EH (cell line): ENCODE results near the gene CFHR5.
"Not testable (repeated sequence)": the region's sequence is repeated elsewhere in the genome, so short reads cannot be mapped to it uniquely, and the experiment has no call there.

ENCODE experiments used
- DNase-seq: peaks from one replicate; pipeline ENCODE4 v3.0.0-alpha.2; 2015; ENCODE audit warnings: low read depth

The CFHR5 gene

GRCh38 chr1:196977278-196977677 lies at the start of gene CFHR5:
Gene CFHR5 (plus strand): TSS chr1:196977556. CDS start chr1:196977665, 109 bp downstream.
- DNase-seq, result no peak

GRCh38 chr1:196932853-196933252 lies 44.5 kb upstream of the CFHR5 start:
- DNase-seq, result not testable (repeated sequence)

DNA sequence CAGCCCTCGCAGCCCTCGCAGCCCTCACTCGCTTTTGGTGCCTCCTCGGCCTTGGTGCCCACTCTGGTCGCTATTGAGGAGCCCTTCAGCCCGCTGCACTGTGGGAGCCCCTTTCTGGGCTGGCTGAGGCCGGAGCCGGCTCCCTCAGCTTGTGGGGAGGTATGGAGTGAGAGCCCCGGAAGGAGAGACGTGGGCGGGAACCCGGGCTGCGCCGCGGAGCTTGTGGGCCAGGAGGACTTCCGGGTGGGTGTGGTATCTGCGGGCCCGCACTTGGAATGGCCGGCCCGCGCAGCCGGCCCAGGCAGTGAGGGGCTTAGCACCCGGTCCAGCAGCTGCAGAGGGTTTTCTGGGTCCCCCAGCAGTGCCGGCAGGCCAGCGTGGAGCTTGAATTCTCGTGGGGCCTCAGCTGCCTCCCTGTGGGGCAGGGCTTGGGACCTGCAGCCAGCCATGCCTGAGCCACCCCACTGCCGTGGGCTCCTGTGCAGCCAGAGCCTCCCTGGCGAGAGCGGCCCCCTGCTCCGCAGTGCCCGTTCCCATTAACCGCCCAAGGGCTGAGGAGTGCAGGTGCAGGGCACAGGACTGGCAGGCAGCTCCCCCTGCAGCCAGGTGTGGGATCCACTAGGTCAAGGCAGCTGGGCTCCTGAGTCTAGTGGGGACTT lies 43.7 kb upstream of the CFHR5 start:
- DNase-seq, result no peak

GRCh38 chr1:196941474-196941873 lies 35.9 kb upstream of the CFHR5 start:
- DNase-seq, result not testable (repeated sequence)

DNA sequence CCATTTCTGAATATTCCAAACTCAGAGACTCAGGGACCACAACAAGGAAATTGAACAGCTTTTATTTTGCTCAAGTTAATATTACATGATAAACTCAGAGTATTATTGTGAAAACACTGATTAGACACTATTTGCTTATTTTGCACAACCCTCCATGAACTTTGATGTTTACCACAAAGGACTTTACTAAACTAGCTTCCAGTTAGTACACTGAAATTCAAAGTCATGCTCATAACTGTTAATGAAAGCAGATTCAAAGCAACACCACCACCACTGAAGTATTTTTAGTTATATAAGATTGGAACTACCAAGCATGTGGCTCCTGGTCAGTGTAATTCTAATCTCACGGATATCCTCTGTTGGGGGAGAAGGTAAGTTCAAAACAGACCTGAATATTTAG lies 33.8 kb upstream of the CFHR5 start, which contains the start of gene CFHR2:
TSS of gene CFHR2 (plus strand) at position 171 of the 400 bp plus-strand sequence. CDS start at position 314, 143 bp downstream.
- DNase-seq, result not testable (repeated sequence)

GRCh38 chr1:196951711-196952394 lies 25.5 kb upstream of the CFHR5 start:
- no peak for DNase-seq

GRCh38 chr1:196954778-196955177 lies 22.6 kb upstream of the CFHR5 start:
- DNase-seq, result no peak

DNA sequence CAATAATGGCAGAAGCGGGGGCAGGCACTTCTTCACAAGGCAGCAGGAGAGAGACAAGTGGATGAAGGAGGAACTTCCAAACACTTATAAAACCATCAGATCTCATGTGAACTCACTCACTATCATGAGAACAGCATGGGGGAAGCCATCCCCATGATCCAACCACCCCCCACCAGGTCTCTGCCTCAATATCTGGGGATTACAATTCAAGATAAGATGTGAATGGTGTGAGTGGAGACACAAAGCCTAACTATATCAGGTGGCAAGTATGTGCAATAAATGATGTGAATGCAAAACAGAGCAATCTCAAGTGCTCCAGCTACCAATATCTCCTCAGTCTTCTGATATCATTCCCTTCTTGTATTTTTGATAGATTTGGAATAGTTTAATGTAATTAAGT lies 21.4 kb upstream of the CFHR5 start:
- DNase-seq, result no peak

DNA sequence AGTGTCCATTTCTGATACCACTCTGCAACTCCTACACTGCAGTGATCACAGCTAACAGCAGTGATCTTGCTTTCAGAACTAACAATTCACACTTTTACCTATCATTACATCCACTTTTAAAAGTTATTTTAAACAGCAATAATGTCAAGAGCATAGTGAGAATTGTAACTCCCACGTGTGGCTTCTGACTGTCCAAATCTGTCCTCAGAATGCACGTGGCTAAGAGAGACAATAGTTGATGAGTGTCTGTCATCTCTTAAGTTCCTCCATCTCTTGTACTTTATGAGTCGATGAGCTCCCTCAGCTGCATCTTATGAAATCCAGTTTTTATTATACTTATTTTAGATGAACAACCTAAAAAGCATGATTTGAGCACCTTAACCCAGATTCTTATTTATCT lies 16.5 kb upstream of the CFHR5 start:
- no peak for DNase-seq

DNA sequence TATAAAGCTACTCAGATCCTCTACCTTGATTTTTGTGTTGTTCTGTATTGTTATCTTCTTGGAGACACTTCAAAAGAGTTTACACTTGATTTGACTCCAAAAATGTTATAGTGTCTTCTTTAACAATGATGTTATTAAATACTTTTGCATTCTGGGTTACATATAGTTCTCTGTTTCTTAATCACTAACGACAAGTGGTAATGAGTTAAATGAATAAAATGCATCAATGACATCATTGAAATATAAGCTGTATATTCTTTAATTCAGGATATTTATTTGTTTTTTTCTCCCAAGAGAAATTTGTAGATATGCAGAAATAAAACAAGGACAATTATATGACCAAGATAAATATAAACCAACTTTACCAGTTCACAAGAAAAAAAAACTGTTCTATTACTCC lies 7.2 kb upstream of the CFHR5 start:
- DNase-seq, result no peak

GRCh38 chr1:196976278-196976677 lies 1.1 kb upstream of the CFHR5 start:
- DNase-seq, result no peak

GRCh38 chr1:196980859-196981258 lies 3.5 kb downstream of the CFHR5 start:
- no peak for DNase-seq

GRCh38 chr1:196982247-196982646 lies 4.9 kb downstream of the CFHR5 start:
- DNase-seq, result not testable (repeated sequence)

DNA sequence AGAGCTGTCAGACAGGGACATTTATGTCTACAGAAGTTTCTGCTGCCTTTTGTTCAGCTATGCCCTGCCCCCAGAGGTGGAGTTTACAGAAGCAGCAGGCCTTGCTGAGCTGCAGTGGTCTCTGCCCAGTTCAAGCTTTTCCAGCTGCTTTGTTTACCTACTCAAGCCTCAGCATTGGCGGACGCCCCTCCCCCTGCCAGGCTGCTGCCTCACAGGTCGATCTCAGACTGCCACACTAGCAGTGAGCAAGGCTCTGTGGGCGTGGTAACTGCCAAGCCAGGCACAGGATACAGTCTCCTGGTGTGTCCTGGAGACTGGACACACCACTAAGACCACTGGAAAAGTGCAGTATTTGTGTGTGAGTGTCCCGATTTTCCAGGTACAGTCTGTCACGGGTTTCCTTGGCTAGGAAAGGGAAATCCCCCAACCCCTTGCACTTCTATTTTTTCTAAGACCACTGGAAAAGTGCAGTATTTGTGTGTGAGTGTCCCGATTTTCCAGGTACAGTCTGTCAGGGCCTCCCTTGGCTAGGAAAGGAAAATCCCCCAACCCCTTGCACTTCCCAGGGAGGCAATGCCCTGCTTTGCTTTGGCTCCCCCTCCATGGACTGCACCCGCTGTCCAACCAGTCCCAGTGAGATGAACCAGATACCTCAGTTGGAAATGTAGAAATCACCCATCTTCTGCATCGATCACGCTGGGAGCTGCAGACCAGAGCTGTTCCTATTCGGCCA lies 14.7 kb downstream of the CFHR5 start:
- DNase-seq, result not testable (repeated sequence)

DNA sequence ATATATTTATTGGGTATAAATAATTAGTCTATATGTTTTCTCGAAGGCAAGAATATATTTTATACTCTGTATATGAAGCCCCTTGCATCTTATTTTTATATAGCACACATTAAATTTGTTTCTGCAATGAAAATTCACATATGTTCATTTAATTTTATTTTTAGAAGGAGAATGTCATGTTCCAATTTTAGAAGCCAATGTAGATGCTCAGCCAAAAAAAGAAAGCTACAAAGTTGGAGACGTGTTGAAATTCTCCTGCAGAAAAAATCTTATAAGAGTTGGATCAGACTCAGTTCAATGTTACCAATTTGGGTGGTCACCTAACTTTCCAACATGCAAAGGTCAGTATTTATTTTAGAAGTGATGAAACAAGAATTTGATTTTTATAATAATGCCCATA lies 16.6 kb downstream of the CFHR5 start:
- DNase-seq, result no peak

DNA sequence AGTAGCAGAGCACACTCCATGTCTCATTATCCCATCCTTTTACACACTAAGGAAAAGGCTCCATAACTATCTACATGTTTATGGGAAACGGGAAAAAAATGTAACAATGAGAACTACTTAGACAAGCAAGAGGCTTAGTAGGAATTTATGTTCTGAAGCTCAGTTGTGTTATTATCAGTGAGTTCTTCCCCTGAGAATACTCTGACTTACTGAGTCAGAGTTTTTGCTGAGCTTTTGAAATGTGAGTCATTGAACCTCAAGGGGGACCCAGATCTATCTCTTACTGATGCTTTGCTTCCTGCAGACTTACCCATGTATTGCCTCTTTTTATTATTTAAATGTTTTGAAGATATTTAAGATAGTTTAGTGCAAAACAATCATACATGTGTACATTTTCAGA lies 20.1 kb downstream of the CFHR5 start:
- DNase-seq, result peak; percentile 48

- DNase-seq, result no peak
These were observed 24.5 kb downstream of the CFHR5 start for GRCh38 chr1:197001828-197002227.

- DNase-seq, result no peak
These were observed 25.8 kb downstream of the CFHR5 start for GRCh38 chr1:197003132-197003531.

DNA sequence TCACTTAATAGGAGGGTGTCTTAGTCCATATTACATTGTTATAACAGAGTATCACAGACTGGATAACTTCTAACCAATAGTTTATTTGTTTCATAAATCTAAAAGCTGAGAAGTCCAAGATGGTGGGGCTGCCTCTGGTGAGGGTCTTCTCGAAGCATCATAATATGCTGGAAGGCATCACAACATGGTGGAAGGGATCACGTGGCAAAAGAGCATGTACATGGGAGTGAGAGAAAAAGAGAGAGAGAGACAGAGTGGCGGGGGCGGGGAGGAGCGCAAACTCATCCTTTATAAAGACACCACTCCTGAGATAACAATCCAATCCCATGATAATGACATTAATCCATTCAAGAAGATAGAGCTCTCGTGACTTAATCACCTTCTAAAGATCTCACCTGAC lies 31.5 kb downstream of the CFHR5 start:
- DNase-seq, result no peak

DNA sequence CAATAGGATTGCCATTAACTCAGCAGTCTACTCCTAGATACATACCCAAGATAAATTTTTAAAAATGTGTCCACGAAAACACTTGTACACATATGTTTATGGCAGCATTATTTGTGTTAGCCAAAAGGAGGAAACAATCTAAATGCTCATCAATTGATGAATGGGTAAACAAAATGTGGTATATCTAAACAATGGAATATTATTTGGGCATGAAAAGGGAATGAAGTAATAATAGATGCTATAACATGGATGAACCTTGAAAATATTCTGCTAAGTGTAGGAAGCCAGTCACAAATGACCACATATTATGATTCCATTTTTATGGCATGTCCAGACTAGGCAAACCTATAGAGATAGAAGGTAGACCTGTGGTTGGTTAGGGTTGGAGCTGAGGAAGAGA lies 34.3 kb downstream of the CFHR5 start:
- no peak for DNase-seq

DNA sequence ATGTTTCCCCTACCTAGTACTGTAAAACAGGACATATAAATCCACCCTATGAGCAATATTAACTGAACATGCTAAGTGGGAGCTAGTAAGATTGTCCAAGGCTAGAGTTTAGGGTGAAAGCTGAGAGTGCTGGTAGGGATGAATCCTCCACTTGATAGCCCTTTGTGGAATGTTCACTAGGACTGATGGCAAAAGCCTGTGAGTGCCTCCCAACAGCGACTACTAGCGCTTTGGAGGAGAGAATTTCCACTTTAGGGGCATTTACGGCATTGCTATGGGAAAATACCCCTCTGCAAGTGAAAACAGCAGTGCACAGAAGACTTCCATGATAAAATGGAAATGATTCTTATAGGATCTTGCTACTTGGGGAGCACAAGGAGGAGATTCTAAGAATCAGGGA lies 35.9 kb downstream of the CFHR5 start:
- DNase-seq, result no peak

GRCh38 chr1:197016751-197017150 lies 39.4 kb downstream of the CFHR5 start:
- no peak for DNase-seq

- DNase-seq, result no peak
These were observed 40.3 kb downstream of the CFHR5 start for GRCh38 chr1:197017558-197018146.
